HepG2 (cell line): ENCODE data around the gene PTPRC. TPM values are rescaled to one million over a fixed set of nuclear protein-coding genes. Genes with fewer than 3 reads are reported as not detected.

Experiments
- ATAC-seq: fragments of 200-7000 bp; cut with Tn5 transposase; 3 replicates; pipeline ENCODE4 v1.9.1; 2020; ENCODE audit warnings: mild to moderate bottlenecking, moderate library complexity
- BruUV-seq: library from RNA; stranded (reverse); fragments of 400-500 nt; replicated peaks from 2 replicates; lab custom pipeline; 2021; lab: Mats Ljungman, UMichigan
- CTCF ChIA-PET: fragments of 300-600 bp; formaldehyde crosslinking; extraction: SDS; loops from one replicate; lab custom pipeline; 2021; ENCODE audit warnings: low total read pairs, inconsistent platforms, low intra/inter-chr PET ratio; lab: Yijun Ruan, JAX
- POLR2A ChIA-PET: fragments of 350-600 bp; sonication (Branson Sonifier 250); formaldehyde crosslinking; loops from one replicate; lab custom pipeline; 2020; ENCODE audit warnings: antibody characterized with exemption, inconsistent platforms; lab: Yijun Ruan, JAX
- DNase-seq: peaks from one replicate; pipeline ENCODE4 v3.0.0-alpha.2; 2015; ENCODE audit warnings: low spot score
- FAIRE-seq: peaks from 3 replicates; lab custom pipeline; 2011; peaks lifted over from hg19 to GRCh38; lab: Jason Lieb, UNC
- H2AFZ ChIP-seq: one replicate; pipeline ENCODE4 v1.6.1; 2011; ENCODE audit warnings: low read length, inconsistent platforms
- H3K27ac ChIP-seq: fragments of 300-600 bp; 3 replicates; pipeline ENCODE4 v1.8.0; 2011; ENCODE audit warnings: mixed run types, mild to moderate bottlenecking, mixed read lengths, low read length, inconsistent platforms; ENCODE audit not compliant: insufficient read depth; ENCODE audit errors: extremely low read length
- H3K27me3 ChIP-seq, 2 experiments: fragments of 200-600 bp in 1 of 2; 2 replicates in 1 of 2; 3 replicates in 1 of 2; pipeline versions ENCODE4 v1.6.0 to v1.8.0; 2011; ENCODE audit warnings: low read length in 2 of 2, mild to moderate bottlenecking in 2 of 2, moderate library complexity in 2 of 2, inconsistent platforms in 1 of 2; ENCODE audit not compliant: insufficient read depth in 2 of 2, control insufficient read depth in 1 of 2
- H3K36me3 ChIP-seq, 2 experiments: fragments of 200-600 bp in 1 of 2; replicated peaks in 1 of 2; 2 replicates in 1 of 2; 3 replicates in 1 of 2; pipeline versions ENCODE4 v1.5.1 to v1.8.0; 2011; ENCODE audit warnings: low read length in 2 of 2, inconsistent platforms in 1 of 2; ENCODE audit not compliant: insufficient read depth in 2 of 2, control insufficient read depth in 1 of 2
- H3K4me1 ChIP-seq: 2 replicates; pipeline ENCODE4 v1.5.1; 2012; ENCODE audit warnings: low read length, inconsistent platforms; ENCODE audit not compliant: insufficient read depth
- H3K4me2 ChIP-seq: 2 replicates; pipeline ENCODE4 v1.6.0; 2011; ENCODE audit warnings: low read depth, low read length, inconsistent platforms
- H3K4me3 ChIP-seq, 3 experiments: fragments of 200-600 bp in 1 of 3; sonication (generic), shearing (Covaris generic) in 1 of 3; replicated peaks in 1 of 3; 2 replicates each; pipeline ENCODE4 v1.5.1; 2011 to 2016; ENCODE audit warnings: low read length in 3 of 3, inconsistent platforms in 2 of 3, low read depth in 2 of 3, mild to moderate bottlenecking in 2 of 3, control low read depth in 1 of 3, mixed read lengths in 1 of 3; ENCODE audit not compliant: insufficient read depth in 1 of 3
- H3K79me2 ChIP-seq: one replicate; pipeline ENCODE4 v1.6.1; 2011; ENCODE audit warnings: low read length, inconsistent platforms; ENCODE audit not compliant: insufficient read depth
- H3K9ac ChIP-seq: 2 replicates; pipeline ENCODE4 v1.6.0; 2011; ENCODE audit warnings: mild to moderate bottlenecking, low read depth, low read length, inconsistent platforms; ENCODE audit not compliant: insufficient read depth
- H3K9me3 ChIP-seq: 2 replicates; pipeline ENCODE4 v1.5.1; 2012; ENCODE audit warnings: mild to moderate bottlenecking, low read length
- H4K20me1 ChIP-seq: 2 replicates; pipeline ENCODE4 v1.6.0; 2011; ENCODE audit warnings: inconsistent platforms, mild to moderate bottlenecking, low read length, moderate library complexity; ENCODE audit not compliant: insufficient read depth
- ATM ChIP-seq: fragments of 450-650 bp; IDR thresholded peaks from 2 replicates; pipeline ENCODE4 v1.7.1; 2017; ENCODE audit warnings: mild to moderate bottlenecking, borderline replicate concordance
- CAMTA2 ChIP-seq: sonication (generic); formaldehyde crosslinking; IDR thresholded peaks from 2 replicates; pipeline ENCODE4 v1.4.0; 2020; ENCODE audit warnings: mild to moderate bottlenecking, missing genetic modification reagents, borderline replicate concordance
- FOSL1 ChIP-seq: sonication (generic); formaldehyde crosslinking; IDR thresholded peaks from 2 replicates; pipeline ENCODE4 v1.9.0; 2021; ENCODE audit warnings: missing genetic modification reagents, borderline replicate concordance
- HDAC6 ChIP-seq: fragments of 200-600 bp; sonication (generic); IDR thresholded peaks from 2 replicates; pipeline ENCODE4 v1.7.0; 2017; ENCODE audit warnings: mild to moderate bottlenecking, antibody characterized with exemption, low read length, low read depth
- HOXA7 ChIP-seq: sonication (generic); formaldehyde crosslinking; IDR thresholded peaks from 2 replicates; pipeline ENCODE4 v1.8.1; 2022; ENCODE audit warnings: mild to moderate bottlenecking, missing genetic modification reagents, moderate library complexity
- KDM4B ChIP-seq: sonication (generic); formaldehyde crosslinking; IDR thresholded peaks from 2 replicates; pipeline ENCODE4 v1.4.0; 2020; ENCODE audit warnings: missing genetic modification reagents
- MBD4 ChIP-seq: IDR thresholded peaks from 2 replicates; pipeline ENCODE4 v1.6.1; 2012; ENCODE audit warnings: low read length, inconsistent platforms, borderline replicate concordance
- SYNCRIP ChIP-seq: fragments of 200-400 bp; formaldehyde crosslinking; IDR thresholded peaks from 2 replicates; pipeline ENCODE4 v1.6.1; 2018; ENCODE audit warnings: mild to moderate bottlenecking, low read depth, low read length; ENCODE audit not compliant: insufficient read depth
- TAF1 ChIP-seq: sonication (generic); formaldehyde crosslinking; IDR thresholded peaks from 2 replicates; pipeline ENCODE4 v1.4.0; 2020; ENCODE audit warnings: missing genetic modification reagents
- TAF15 ChIP-seq: fragments of 200-400 bp; formaldehyde crosslinking; IDR thresholded peaks from one replicate; pipeline ENCODE4 v1.6.1; 2018; ENCODE audit warnings: mild to moderate bottlenecking, low read depth, low read length; ENCODE audit not compliant: poor library complexity, severe bottlenecking
- ZNF124 ChIP-seq: sonication (generic); formaldehyde crosslinking; IDR thresholded peaks from 2 replicates; pipeline ENCODE4 v1.4.0; 2020; ENCODE audit warnings: missing genetic modification reagents
- ZNF713 ChIP-seq: sonication (generic); formaldehyde crosslinking; IDR thresholded peaks from 2 replicates; pipeline ENCODE4 v1.4.0; 2020; ENCODE audit warnings: mild to moderate bottlenecking, missing genetic modification reagents
- WGBS: methylation state at CpG from one replicate; pipeline ENCODE4 v1.1.6; 2017; ENCODE audit warnings: low lambda C conversion rate; 5-methylcytosine and 5-hydroxymethylcytosine counted together
- in situ Hi-C: cut with HindIII; loops from 2 replicates; pipeline ENCODE4 v1.10.0; 2017; ENCODE audit warnings: low pct_unique_long_range_greater_than_20kb; ENCODE audit not compliant: extremely low pct_ligation_motif_present
- intact Hi-C: fragments of 100-400 bp; cut with micrococcal nuclease; formaldehyde crosslinking; loops from one replicate; pipeline ENCODE4 v1.10.0; 2022; ENCODE audit not compliant: unreplicated experiment
- polyA plus RNA-seq, 8 experiments: library from polyadenylated mRNA; depleted of rRNA in 3 of 8; stranded (reverse) in 7 of 8; unstranded in 1 of 8; fragments of >200 nt; fragmentation: Illumina TruSeq in 4 of 8; extraction: Trizol in 4 of 8; gene quantifications; 2 replicates each; pipeline versions ENCODE4 v1.2.1 to v1.2.3, GENCODE V29; 2011 to 2016; ENCODE audit warnings: low read depth in 4 of 8, missing spikeins in 1 of 8, mixed read lengths in 1 of 8; ENCODE audit not compliant: insufficient read depth in 1 of 8
- total RNA-seq, 5 experiments: library from RNA; depleted of rRNA; stranded (reverse); fragments of >200 nt; fragmentation: Illumina TruSeq; extraction: Trizol; gene quantifications; 2 replicates each; pipeline ENCODE4 v1.2.3, GENCODE V29; 2016; ENCODE audit warnings: low read depth in 1 of 5
- TF ChIP-seq, protein P1 (sequence below): sonication (generic); formaldehyde crosslinking; IDR thresholded peaks from 2 replicates; pipeline ENCODE4 v1.4.0; 2020; ENCODE audit warnings: missing genetic modification reagents
- TF ChIP-seq, protein P2 (sequence below): sonication (generic); formaldehyde crosslinking; IDR thresholded peaks from 2 replicates; pipeline ENCODE4 v1.4.0; 2020; ENCODE audit warnings: missing genetic modification reagents, borderline replicate concordance
- TF ChIP-seq, protein P3 (sequence below): sonication (generic); formaldehyde crosslinking; IDR thresholded peaks from 2 replicates; pipeline ENCODE4 v1.4.0; 2020; ENCODE audit warnings: missing genetic modification reagents, borderline replicate concordance
- TF ChIP-seq, protein P4 (sequence below): sonication (generic); formaldehyde crosslinking; IDR thresholded peaks from 2 replicates; pipeline ENCODE4 v1.8.1; 2023; ENCODE audit warnings: mild to moderate bottlenecking, missing genetic modification reagents

The PTPRC gene
- total and polyA plus RNA-seq, 2 of the 13 experiments (the other 11 are each of a cell fraction or from before 2014, with no cell fraction given), result not detected

- in situ Hi-C loops, result no loop called here
- Histone ChIP-seq H2AFZ (no peak overlapping the region), H3K4me2 (no peak overlapping the region), H3K9me3 (peaks cover 32% of the 10 kb centered on the region), H4K20me1 (no peaks in the 10 kb centered on the region), H3K9ac (no peak overlapping the region), H3K4me1 (no peaks in the 10 kb centered on the region), H3K27me3 (no peaks in the 10 kb centered on the region), H3K27ac (no peak overlapping the region), H3K36me3 (no peaks in the 10 kb centered on the region), H3K4me3 (no peak overlapping the region), H3K79me2 (no peaks in the 10 kb centered on the region)
- no peak for FAIRE-seq
- no TSS peak for BruUV-seq
- no peak for ATAC-seq
- intact Hi-C loops, result no loop called here
- CTCF ChIA-PET, result no interaction called here
- 3% methylated on average over 2 of the region's 2 CpGs for WGBS
- POLR2A ChIA-PET, result no interaction called here
- no peak for DNase-seq
- TF ChIP-seq, protein P1, sequence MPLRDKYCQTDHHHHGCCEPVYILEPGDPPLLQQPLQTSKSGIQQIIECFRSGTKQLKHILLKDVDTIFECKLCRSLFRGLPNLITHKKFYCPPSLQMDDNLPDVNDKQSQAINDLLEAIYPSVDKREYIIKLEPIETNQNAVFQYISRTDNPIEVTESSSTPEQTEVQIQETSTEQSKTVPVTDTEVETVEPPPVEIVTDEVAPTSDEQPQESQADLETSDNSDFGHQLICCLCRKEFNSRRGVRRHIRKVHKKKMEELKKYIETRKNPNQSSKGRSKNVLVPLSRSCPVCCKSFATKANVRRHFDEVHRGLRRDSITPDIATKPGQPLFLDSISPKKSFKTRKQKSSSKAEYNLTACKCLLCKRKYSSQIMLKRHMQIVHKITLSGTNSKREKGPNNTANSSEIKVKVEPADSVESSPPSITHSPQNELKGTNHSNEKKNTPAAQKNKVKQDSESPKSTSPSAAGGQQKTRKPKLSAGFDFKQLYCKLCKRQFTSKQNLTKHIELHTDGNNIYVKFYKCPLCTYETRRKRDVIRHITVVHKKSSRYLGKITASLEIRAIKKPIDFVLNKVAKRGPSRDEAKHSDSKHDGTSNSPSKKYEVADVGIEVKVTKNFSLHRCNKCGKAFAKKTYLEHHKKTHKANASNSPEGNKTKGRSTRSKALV (CRISPR knock-in tag), result no peak
- no peak for TF ChIP-seq TAF15
- no peak for TF ChIP-seq CAMTA2
- no peak for TF ChIP-seq HOXA7
- TF ChIP-seq ZNF713 (CRISPR knock-in tag), result no peak
- no peak for TF ChIP-seq HDAC6
- TF ChIP-seq, protein P2, sequence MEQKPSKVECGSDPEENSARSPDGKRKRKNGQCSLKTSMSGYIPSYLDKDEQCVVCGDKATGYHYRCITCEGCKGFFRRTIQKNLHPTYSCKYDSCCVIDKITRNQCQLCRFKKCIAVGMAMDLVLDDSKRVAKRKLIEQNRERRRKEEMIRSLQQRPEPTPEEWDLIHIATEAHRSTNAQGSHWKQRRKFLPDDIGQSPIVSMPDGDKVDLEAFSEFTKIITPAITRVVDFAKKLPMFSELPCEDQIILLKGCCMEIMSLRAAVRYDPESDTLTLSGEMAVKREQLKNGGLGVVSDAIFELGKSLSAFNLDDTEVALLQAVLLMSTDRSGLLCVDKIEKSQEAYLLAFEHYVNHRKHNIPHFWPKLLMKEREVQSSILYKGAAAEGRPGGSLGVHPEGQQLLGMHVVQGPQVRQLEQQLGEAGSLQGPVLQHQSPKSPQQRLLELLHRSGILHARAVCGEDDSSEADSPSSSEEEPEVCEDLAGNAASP (CRISPR knock-in tag), result no peak
- no peak for TF ChIP-seq ATM
- TF ChIP-seq TAF1, result no peak
- TF ChIP-seq MBD4, result no peak
- TF ChIP-seq, protein P3, sequence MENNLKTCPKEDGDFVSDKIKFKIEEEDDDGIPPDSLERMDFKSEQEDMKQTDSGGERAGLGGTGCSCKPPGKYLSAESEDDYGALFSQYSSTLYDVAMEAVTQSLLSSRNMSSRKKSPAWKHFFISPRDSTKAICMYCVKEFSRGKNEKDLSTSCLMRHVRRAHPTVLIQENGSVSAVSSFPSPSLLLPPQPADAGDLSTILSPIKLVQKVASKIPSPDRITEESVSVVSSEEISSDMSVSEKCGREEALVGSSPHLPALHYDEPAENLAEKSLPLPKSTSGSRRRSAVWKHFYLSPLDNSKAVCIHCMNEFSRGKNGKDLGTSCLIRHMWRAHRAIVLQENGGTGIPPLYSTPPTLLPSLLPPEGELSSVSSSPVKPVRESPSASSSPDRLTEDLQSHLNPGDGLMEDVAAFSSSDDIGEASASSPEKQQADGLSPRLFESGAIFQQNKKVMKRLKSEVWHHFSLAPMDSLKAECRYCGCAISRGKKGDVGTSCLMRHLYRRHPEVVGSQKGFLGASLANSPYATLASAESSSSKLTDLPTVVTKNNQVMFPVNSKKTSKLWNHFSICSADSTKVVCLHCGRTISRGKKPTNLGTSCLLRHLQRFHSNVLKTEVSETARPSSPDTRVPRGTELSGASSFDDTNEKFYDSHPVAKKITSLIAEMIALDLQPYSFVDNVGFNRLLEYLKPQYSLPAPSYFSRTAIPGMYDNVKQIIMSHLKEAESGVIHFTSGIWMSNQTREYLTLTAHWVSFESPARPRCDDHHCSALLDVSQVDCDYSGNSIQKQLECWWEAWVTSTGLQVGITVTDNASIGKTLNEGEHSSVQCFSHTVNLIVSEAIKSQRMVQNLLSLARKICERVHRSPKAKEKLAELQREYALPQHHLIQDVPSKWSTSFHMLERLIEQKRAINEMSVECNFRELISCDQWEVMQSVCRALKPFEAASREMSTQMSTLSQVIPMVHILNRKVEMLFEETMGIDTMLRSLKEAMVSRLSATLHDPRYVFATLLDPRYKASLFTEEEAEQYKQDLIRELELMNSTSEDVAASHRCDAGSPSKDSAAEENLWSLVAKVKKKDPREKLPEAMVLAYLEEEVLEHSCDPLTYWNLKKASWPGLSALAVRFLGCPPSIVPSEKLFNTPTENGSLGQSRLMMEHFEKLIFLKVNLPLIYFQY (CRISPR knock-in tag), result no peak
- no peak for TF ChIP-seq KDM4B (CRISPR knock-in tag)
- no peak for TF ChIP-seq SYNCRIP
- no peak for TF ChIP-seq FOSL1 (CRISPR knock-in tag)
- TF ChIP-seq, protein P4, sequence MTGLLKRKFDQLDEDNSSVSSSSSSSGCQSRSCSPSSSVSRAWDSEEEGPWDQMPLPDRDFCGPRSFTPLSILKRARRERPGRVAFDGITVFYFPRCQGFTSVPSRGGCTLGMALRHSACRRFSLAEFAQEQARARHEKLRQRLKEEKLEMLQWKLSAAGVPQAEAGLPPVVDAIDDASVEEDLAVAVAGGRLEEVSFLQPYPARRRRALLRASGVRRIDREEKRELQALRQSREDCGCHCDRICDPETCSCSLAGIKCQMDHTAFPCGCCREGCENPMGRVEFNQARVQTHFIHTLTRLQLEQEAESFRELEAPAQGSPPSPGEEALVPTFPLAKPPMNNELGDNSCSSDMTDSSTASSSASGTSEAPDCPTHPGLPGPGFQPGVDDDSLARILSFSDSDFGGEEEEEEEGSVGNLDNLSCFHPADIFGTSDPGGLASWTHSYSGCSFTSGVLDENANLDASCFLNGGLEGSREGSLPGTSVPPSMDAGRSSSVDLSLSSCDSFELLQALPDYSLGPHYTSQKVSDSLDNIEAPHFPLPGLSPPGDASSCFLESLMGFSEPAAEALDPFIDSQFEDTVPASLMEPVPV (CRISPR knock-in tag), result no peak
- no peak for TF ChIP-seq ZNF124 (CRISPR knock-in tag)
These were observed 158.8 kb downstream of the PTPRC start for GRCh38 chr1:198797656-198798055.
